Esophagus muscularis mucosa (tissue), 3 donors: ENCODE results near the gene EDA.

ENCODE experiments used
- CTCF ChIP-seq, 3 experiments: fragments of 200-600 bp in 2 of 3; fragments of 450-650 bp in 1 of 3; sonication (generic) in 2 of 3; IDR thresholded peaks; one replicate each; pipeline ENCODE4 v1.5.1; 2017 to 2019; ENCODE audit warnings: antibody characterized with exemption in 3 of 3, mild to moderate bottlenecking in 2 of 3, moderate library complexity in 1 of 3
- POLR2A ChIP-seq: fragments of 450-650 bp; IDR thresholded peaks from one replicate; pipeline ENCODE4 v1.6.1; 2017; ENCODE audit warnings: antibody characterized with exemption, moderate library complexity, mild to moderate bottlenecking, low read depth

GRCh38 chrX:69948276-69948797 is 332.4 kb downstream of the EDA start:
- TF ChIP-seq CTCF (IDR thresholded peaks at IDR 0.05) (no peak), POLR2A (no peak)
